Measurements from ENCODE around the gene MEIS1.

GRCh38 chr2:66607152-66607551, 172.2 kb downstream of the MEIS1 start:
- TF ChIP-seq CTCF (IDR thresholded peaks at IDR 0.05; ENCODE audit: low read depth, low read length), result no peak
- TF ChIP-seq EZH2phosphoT487 (IDR thresholded peaks at IDR 0.05; ENCODE audit: low read depth), result no peak

Data from OCI-LY3 (cell line).